Osteoblast (primary cell): ENCODE data around the gene USP50. TPM values are rescaled to one million over a fixed set of nuclear protein-coding genes. Genes with fewer than 3 reads are reported as not detected.

ENCODE experiments used
- DNase-seq: peaks from one replicate; pipeline ENCODE4 v3.0.0; 2011; ENCODE audit warnings: low spot score, mixed read lengths; ENCODE audit not compliant: insufficient read length; ENCODE audit errors: missing footprints
- H2AFZ ChIP-seq: 2 replicates; pipeline ENCODE4 v1.6.0; 2011; ENCODE audit warnings: mild to moderate bottlenecking, low read length
- H3K27ac ChIP-seq: 2 replicates; pipeline ENCODE4 v1.5.1; 2011; ENCODE audit warnings: mild to moderate bottlenecking, low read depth, low read length, moderate library complexity
- H3K27me3 ChIP-seq: 2 replicates; pipeline ENCODE4 v1.6.0; 2012; ENCODE audit warnings: mild to moderate bottlenecking, control low read depth, inconsistent platforms, low read length, moderate library complexity; ENCODE audit not compliant: insufficient read depth
- H3K36me3 ChIP-seq: 2 replicates; pipeline ENCODE4 v1.5.1; 2011; ENCODE audit warnings: mild to moderate bottlenecking, low read length, control low read depth, moderate library complexity; ENCODE audit not compliant: insufficient read depth
- H3K4me1 ChIP-seq: 2 replicates; pipeline ENCODE4 v1.5.1; 2011; ENCODE audit warnings: mild to moderate bottlenecking, low read length, control low read depth, moderate library complexity; ENCODE audit not compliant: insufficient read depth
- H3K4me2 ChIP-seq: 2 replicates; pipeline ENCODE4 v1.6.0; 2011; ENCODE audit warnings: mild to moderate bottlenecking, low read length; ENCODE audit not compliant: insufficient read depth
- H3K4me3 ChIP-seq: fragments of 200-600 bp; sonication (generic); 3 replicates; pipeline ENCODE4 v1.5.1; 2012; ENCODE audit warnings: mild to moderate bottlenecking, low read length, inconsistent platforms; ENCODE audit not compliant: insufficient read depth
- H3K79me2 ChIP-seq: 2 replicates; pipeline ENCODE4 v1.6.0; 2012; ENCODE audit warnings: mild to moderate bottlenecking, low read length, control low read depth, inconsistent platforms; ENCODE audit not compliant: insufficient read depth
- H3K9me3 ChIP-seq: 2 replicates; pipeline ENCODE4 v1.5.1; 2011; ENCODE audit warnings: low read depth, low read length, control low read depth
- H4K20me1 ChIP-seq: 2 replicates; pipeline ENCODE4 v1.6.0; 2012; ENCODE audit warnings: mild to moderate bottlenecking, low read length, control low read depth; ENCODE audit not compliant: insufficient read depth
- total RNA-seq: library from RNA; depleted of rRNA; stranded (reverse); fragments of >200 nt; gene quantifications from 2 replicates; pipeline ENCODE4 v1.2.3, GENCODE V29; 2012
- TF ChIP-seq, protein P1 (sequence below): IDR thresholded peaks from 2 replicates; pipeline ENCODE4 v1.5.1; 2011; ENCODE audit warnings: mild to moderate bottlenecking, low read depth, low read length, moderate library complexity; ENCODE audit errors: extremely low read depth

Gene USP50
- total RNA-seq, 1 donor = 1.1 TPM

DNA sequence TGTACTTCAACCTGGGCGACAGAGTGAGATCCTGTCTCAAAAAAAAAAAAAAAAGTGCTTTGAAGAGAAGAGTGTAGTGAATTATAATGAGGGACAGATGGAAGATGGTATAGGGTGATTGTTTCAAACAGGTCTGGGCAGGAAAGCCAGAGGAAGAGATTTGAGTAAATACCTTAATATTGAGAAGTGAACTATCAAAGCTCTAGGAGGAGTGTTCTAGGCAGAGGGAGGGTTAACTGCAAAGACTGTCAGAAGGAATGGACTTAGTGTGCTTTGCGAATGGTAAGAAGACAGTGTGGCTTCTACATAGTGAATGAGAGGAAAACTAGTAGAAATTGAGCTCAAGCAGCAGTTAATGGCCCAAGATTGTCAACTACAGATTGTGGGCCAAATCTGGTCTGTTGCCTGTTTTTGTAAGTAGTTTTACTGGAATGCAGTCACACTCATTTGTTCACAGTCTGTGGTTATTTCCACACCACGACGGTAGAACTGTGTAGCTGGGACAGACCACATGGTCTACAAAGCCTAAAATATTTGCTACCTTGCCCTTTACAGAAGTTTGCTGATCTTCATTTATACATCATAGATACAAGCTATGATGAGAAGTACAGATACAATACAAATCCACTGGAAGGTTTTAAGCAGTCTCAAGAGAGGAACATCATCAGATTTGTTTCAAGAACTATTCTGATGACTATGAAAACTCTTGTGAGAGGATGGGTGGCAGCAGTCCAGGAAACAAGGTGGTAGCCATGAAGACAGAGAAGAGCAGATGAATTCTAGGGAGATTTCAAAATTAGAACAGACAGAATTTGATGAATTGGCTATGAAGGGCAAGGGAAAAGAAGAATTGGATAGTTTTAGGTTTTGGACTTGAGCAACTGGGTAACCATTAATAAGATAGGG is 16.5 kb upstream of the USP50 start:
- H3K4me3 ChIP-seq = no peak overlapping the region
- H3K79me2 ChIP-seq = no peaks in the 10 kb centered on the region
- H3K27ac ChIP-seq = no peak overlapping the region
- no peak for DNase-seq
- no peaks in the 10 kb centered on the region for H3K4me1 ChIP-seq
- no peak overlapping the region for H3K4me2 ChIP-seq
- H3K36me3 ChIP-seq = peaks cover 38% of the 10 kb centered on the region
- no peaks in the 10 kb centered on the region for H3K27me3 ChIP-seq
- TF ChIP-seq, protein P1, sequence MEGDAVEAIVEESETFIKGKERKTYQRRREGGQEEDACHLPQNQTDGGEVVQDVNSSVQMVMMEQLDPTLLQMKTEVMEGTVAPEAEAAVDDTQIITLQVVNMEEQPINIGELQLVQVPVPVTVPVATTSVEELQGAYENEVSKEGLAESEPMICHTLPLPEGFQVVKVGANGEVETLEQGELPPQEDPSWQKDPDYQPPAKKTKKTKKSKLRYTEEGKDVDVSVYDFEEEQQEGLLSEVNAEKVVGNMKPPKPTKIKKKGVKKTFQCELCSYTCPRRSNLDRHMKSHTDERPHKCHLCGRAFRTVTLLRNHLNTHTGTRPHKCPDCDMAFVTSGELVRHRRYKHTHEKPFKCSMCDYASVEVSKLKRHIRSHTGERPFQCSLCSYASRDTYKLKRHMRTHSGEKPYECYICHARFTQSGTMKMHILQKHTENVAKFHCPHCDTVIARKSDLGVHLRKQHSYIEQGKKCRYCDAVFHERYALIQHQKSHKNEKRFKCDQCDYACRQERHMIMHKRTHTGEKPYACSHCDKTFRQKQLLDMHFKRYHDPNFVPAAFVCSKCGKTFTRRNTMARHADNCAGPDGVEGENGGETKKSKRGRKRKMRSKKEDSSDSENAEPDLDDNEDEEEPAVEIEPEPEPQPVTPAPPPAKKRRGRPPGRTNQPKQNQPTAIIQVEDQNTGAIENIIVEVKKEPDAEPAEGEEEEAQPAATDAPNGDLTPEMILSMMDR = no peak
- no peak overlapping the region for H2AFZ ChIP-seq
- H4K20me1 ChIP-seq = no peaks in the 10 kb centered on the region
- H3K9me3 ChIP-seq = no peaks in the 10 kb centered on the region

DNA sequence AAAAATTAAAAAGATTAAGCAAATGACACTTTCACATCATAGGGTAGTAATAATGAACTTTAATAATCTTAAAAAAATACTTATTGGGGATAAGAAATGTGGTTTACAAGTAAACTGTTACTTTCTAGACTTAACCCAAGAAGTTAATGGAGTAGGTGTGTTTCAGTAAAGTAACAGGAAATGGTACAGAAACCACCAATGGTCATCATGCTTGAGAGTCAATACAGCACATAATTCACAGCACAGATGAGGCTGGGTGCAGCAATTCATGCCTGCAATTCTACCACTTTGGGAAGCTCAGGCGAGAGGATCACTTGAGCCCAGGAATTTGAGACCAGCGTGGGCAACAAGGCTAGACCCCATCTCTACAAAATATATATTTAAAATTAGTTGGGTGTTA is 11.5 kb upstream of the USP50 start:
- H4K20me1 ChIP-seq = no peaks in the 10 kb centered on the region
- H3K36me3 ChIP-seq = peaks cover 23% of the 10 kb centered on the region
- no peaks in the 10 kb centered on the region for H3K9me3 ChIP-seq
- no peak overlapping the region for H2AFZ ChIP-seq
- no peaks in the 10 kb centered on the region for H3K4me1 ChIP-seq
- no peak overlapping the region for H3K27ac ChIP-seq
- H3K4me3 ChIP-seq = no peak overlapping the region
- H3K27me3 ChIP-seq = no peaks in the 10 kb centered on the region
- no peaks in the 10 kb centered on the region for H3K79me2 ChIP-seq
- no peak overlapping the region for H3K4me2 ChIP-seq
- no peak for DNase-seq
- TF ChIP-seq, protein P1 = no peak

DNA sequence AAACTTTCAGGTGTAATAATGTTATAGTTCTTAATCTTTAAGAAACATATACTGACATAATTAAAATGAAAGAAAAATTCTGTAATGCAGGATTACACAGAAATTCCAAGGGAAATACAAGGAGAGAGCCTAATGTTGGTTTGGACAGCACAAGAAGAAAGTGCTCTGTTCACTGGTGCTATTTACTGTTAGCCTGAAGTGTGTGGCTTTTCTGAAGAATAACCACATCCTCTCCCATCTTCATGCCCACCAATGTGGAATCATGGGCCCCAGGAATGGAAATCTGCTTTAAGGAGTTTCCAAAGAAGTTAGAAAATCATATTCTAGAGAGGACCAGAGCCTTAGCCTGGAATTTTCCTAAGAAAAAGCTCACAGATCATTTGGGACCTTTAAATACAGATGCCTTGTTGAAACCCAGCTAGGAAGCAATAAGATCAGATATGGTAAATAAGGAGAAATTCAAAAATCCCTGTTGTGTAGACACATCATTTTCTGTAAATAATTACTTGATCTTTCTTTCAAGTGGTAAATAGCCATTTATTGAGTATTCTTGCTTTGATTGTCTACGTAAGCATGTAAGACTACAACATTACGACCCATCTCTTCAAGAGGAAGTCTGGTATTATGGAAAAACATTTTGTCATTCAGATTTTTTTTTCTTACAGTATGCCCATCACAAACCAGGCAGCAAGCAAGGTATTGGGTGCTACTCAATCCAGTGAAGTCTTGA is 10.3 kb upstream of the USP50 start:
- H3K79me2 ChIP-seq = no peaks in the 10 kb centered on the region
- H4K20me1 ChIP-seq = no peaks in the 10 kb centered on the region
- H3K9me3 ChIP-seq = no peaks in the 10 kb centered on the region
- no peaks in the 10 kb centered on the region for H3K4me1 ChIP-seq
- peaks cover 18% of the 10 kb centered on the region for H3K36me3 ChIP-seq
- H2AFZ ChIP-seq = no peak overlapping the region
- H3K4me2 ChIP-seq = no peak overlapping the region
- DNase-seq = no peak
- no peak overlapping the region for H3K27ac ChIP-seq
- H3K4me3 ChIP-seq = no peak overlapping the region
- no peaks in the 10 kb centered on the region for H3K27me3 ChIP-seq
- TF ChIP-seq, protein P1 = no peak

DNA sequence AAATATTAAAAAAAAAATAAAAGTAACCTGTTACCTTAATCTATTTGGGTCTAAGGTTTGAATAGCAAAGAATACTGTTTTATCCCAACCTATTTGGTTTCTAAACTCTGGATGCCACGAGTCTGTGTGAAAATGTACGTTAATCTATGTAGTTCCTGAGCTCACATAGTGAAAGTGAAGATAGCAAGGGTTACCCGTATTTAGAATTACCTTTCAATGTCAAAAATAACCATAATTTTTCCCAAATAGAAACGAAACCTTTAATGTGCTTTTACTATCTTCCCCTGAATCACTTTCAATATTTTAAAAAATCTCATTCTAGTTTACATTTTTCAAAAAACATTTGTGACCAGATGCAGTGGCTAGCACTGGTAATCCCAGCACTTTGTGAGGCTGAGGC is 5.8 kb upstream of the USP50 start:
- Histone ChIP-seq H3K4me2 (no peak overlapping the region), H2AFZ (no peak overlapping the region), H3K79me2 (no peaks in the 10 kb centered on the region), H3K4me1 (no peaks in the 10 kb centered on the region), H3K4me3 (no peak overlapping the region), H4K20me1 (no peaks in the 10 kb centered on the region), H3K9me3 (no peaks in the 10 kb centered on the region), H3K27ac (no peak overlapping the region), H3K36me3 (no peaks in the 10 kb centered on the region), H3K27me3 (no peaks in the 10 kb centered on the region)
- no peak for DNase-seq
- TF ChIP-seq, protein P1 = no peak
